Activated naive CD8-positive, alpha-beta T cell treated with anti-CD3 and anti-CD28 coated beads, Interleukin-2, amount 50 U/mL, for 24 hours (primary cell): ENCODE data around the gene SDR42E2.
"Not testable (repeated sequence)": the region's sequence is repeated elsewhere in the genome, so short reads cannot be mapped to it uniquely, and the experiment has no call there.

Source experiments
- ATAC-seq: fragments of 150-1000 bp; cut with Tn5 transposase; one replicate; pipeline ENCODE4 v1.10.0; 2021
- DNase-seq: peaks from one replicate; pipeline ENCODE4 v3.0.0; 2021
- H3K27ac Mint-ChIP-seq: one replicate; pipeline ENCODE4 v1.8.0; 2021; ENCODE audit warnings: mild to moderate bottlenecking, mixed read lengths
- H3K27me3 Mint-ChIP-seq: one replicate; pipeline ENCODE4 v1.8.0; 2021; ENCODE audit warnings: mixed read lengths
- H3K36me3 Mint-ChIP-seq: one replicate; pipeline ENCODE4 v1.8.0; 2021; ENCODE audit warnings: low read depth, mixed read lengths
- H3K4me1 Mint-ChIP-seq: one replicate; pipeline ENCODE4 v1.8.0; 2021; ENCODE audit warnings: mixed read lengths
- H3K4me3 Mint-ChIP-seq: one replicate; pipeline ENCODE4 v1.8.0; 2021; ENCODE audit warnings: mild to moderate bottlenecking, moderate library complexity, mixed read lengths
- H3K9me3 Mint-ChIP-seq: one replicate; pipeline ENCODE4 v1.8.0; 2021; ENCODE audit warnings: mixed read lengths

SDR42E2 gene

GRCh38 chr16:22139732-22140131 is 22.6 kb upstream of the SDR42E2 start:
- DNase-seq (no peak), ATAC-seq (no peak)
- no peaks in the 10 kb centered on the region for H3K4me1 Mint-ChIP-seq
- no peak overlapping the region for H3K27ac Mint-ChIP-seq
- H3K36me3 Mint-ChIP-seq = no peaks in the 10 kb centered on the region
- H3K4me3 Mint-ChIP-seq = no peak overlapping the region
- no peaks in the 10 kb centered on the region for H3K27me3 Mint-ChIP-seq
- no peaks in the 10 kb centered on the region for H3K9me3 Mint-ChIP-seq

- DNase-seq = no peak
- H3K9me3 Mint-ChIP-seq = no peaks in the 10 kb centered on the region
- no peak for ATAC-seq
These were observed 20.5 kb upstream of the SDR42E2 start for GRCh38 chr16:22141767-22142166.

DNA sequence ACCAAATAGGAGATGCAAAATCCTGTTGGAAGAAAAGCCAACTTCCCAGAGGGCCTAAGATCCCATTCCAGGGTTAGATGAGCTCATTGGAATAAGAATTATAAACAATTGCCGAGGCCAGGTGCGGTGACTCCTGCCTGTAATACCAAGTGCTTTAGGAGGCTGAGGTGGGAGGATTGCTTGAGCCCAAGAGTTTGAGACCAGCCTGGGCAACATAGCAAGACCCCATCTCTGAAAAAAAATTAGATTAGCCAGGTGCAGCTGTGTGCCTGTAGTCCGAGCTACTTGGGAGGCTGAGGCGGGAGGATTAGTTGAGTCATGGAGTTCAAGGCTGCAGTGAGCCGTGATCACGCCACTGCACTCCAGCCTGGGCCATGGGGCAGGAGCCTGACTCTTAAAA is 17.8 kb upstream of the SDR42E2 start:
- H3K27ac Mint-ChIP-seq = no peak overlapping the region
- H3K4me1 Mint-ChIP-seq = no peaks in the 10 kb centered on the region
- ATAC-seq (no peak), DNase-seq (no peak)
- no peaks in the 10 kb centered on the region for H3K36me3 Mint-ChIP-seq
- no peaks in the 10 kb centered on the region for H3K27me3 Mint-ChIP-seq
- no peaks in the 10 kb centered on the region for H3K9me3 Mint-ChIP-seq
- H3K4me3 Mint-ChIP-seq = no peak overlapping the region

More at GRCh38 chr16:22141767-22142166, 20.5 kb upstream of the SDR42E2 start:
- Mint-ChIP-seq H3K27me3 (no peaks in the 10 kb centered on the region), H3K27ac (no peak overlapping the region), H3K36me3 (no peaks in the 10 kb centered on the region), H3K4me1 (no peaks in the 10 kb centered on the region), H3K4me3 (no peak overlapping the region)

DNA sequence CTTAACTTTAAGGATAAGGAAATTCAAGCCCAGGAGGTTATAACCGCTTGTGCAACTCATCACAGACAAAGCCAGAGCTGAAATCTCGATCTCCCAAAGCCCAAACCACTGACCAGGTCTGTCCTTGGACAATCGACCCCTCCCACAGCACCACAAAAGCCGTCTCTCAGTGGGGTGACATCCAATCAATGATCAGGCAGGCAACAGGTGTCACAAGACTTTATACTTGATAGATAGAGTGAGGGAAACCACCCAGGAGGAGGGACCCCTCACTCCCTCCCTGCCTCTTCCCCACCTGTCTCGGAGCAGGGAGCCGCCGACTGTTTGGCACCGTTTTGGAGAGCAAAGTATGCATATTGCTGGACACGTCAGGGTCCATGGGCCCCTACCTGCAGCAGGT is 14.5 kb upstream of the SDR42E2 start:
- no peaks in the 10 kb centered on the region for H3K36me3 Mint-ChIP-seq
- H3K27ac Mint-ChIP-seq = no peak overlapping the region
- no peak overlapping the region for H3K4me3 Mint-ChIP-seq
- no peaks in the 10 kb centered on the region for H3K4me1 Mint-ChIP-seq
- DNase-seq (no peak), ATAC-seq (no peak)
- no peaks in the 10 kb centered on the region for H3K9me3 Mint-ChIP-seq
- H3K27me3 Mint-ChIP-seq = no peaks in the 10 kb centered on the region

- DNase-seq (no peak), ATAC-seq (no peak)
- Mint-ChIP-seq H3K36me3 (no peaks in the 10 kb centered on the region), H3K4me3 (no peak overlapping the region), H3K27me3 (no peaks in the 10 kb centered on the region), H3K4me1 (no peaks in the 10 kb centered on the region), H3K27ac (no peak overlapping the region), H3K9me3 (no peaks in the 10 kb centered on the region)
These were observed 10.9 kb upstream of the SDR42E2 start for GRCh38 chr16:22151246-22151998.

- Mint-ChIP-seq H3K4me1 (no peaks in the 10 kb centered on the region), H3K36me3 (no peaks in the 10 kb centered on the region), H3K4me3 (no peak overlapping the region), H3K27ac (no peak overlapping the region), H3K27me3 (no peaks in the 10 kb centered on the region), H3K9me3 (no peaks in the 10 kb centered on the region)
- DNase-seq = no peak
- ATAC-seq = no peak
These were observed 10.0 kb upstream of the SDR42E2 start for GRCh38 chr16:22152316-22152715.

DNA sequence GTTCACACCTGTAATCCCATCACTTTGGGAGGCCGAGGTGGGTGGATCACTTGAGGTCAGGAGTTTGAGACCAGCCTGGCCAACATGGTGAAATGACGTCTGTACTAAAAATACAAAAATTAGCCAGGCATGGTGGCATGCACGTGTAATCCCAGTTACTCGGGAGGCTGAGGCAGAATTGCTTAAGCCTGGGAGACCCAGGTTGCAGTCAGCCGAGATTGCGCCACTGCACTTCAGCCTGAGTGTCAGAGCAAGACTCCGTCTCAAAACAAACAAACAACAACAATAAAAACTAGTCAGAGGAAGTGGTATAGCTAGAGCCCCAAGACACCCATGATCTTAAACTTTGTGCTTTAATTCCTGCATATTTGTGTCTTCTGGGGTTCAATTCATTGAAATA is 9.2 kb upstream of the SDR42E2 start:
- H3K4me1 Mint-ChIP-seq, H3K36me3 Mint-ChIP-seq, H3K9me3 Mint-ChIP-seq, H3K27me3 Mint-ChIP-seq, DNase-seq, H3K4me3 Mint-ChIP-seq, H3K27ac Mint-ChIP-seq, ATAC-seq: not testable (repeated sequence)

DNA sequence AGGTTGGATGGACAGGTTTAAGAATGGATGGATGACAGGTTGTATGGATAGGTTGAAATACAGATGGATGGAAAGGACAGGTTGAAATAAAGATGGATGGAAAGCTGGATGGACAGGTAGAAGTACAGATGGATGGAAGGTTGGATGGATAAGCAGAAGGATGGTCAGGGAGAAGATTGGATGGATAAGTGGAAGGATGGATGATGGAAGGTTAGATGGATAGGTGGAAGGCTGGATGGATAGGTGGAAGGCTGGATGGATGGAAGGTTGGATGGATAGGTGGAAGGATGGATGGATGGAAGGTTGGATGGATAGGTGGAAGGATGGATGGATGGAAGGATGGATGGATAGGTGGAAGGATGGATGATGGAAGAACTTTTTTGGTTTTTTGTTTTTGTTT is 905 bp upstream of the SDR42E2 start:
- Mint-ChIP-seq H3K27ac (peak overlapping the region; percentile 13), H3K4me3 (no peak overlapping the region), H3K9me3 (peaks cover 7% of the 10 kb centered on the region), H3K4me1 (peaks cover 7% of the 10 kb centered on the region), H3K36me3 (no peaks in the 10 kb centered on the region), H3K27me3 (peaks cover 9% of the 10 kb centered on the region)
- DNase-seq (no peak), ATAC-seq (no peak)

DNA sequence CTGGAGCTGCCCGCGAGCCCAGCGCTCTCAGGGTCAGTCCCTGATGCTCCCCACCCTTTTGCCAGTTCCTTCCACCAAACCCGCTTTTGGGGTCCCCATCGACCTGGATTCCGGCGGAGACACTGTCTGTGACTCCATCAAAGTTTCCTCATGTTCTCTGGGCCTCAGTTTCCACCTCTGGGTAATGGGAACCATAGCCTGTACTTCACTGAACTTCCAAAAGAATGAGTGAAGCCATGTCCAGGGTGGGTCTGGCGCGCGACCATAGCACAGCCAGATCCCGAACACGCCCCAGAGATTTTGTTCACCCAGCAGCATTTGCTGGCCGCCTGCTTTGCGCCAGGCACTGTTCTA is 327 bp downstream of the SDR42E2 start:
- no peaks in the 10 kb centered on the region for H3K36me3 Mint-ChIP-seq

DNA sequence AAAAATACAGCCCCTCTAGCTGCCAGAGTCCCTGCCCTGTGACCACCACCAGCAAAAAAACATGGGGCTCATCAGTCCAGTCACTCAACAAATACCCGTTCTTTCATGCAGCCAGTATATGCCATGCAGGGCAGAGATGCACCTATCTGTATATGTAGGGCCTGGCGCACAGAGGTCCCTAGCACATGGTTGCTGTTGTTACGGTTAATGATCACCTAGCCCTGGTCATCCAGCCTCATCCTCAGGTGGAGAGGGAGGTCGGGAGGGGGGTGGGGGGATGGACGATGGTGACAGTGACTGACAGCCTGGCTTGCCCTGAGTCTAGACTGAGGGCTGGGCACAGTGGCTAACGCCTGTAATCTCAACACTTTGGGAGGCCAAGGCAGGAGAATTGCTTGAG is 1.5 kb downstream of the SDR42E2 start:
- H3K36me3 Mint-ChIP-seq = no peaks in the 10 kb centered on the region
- no peak overlapping the region for H3K27ac Mint-ChIP-seq
- peaks cover 7% of the 10 kb centered on the region for H3K4me1 Mint-ChIP-seq
- no peak overlapping the region for H3K4me3 Mint-ChIP-seq
- H3K9me3 Mint-ChIP-seq = peaks cover 7% of the 10 kb centered on the region
- DNase-seq = no peak
- peaks cover 9% of the 10 kb centered on the region for H3K27me3 Mint-ChIP-seq
- ATAC-seq = no peak

More for the DNA sequence above, 327 bp downstream of the SDR42E2 start:
- H3K9me3 Mint-ChIP-seq = peaks cover 7% of the 10 kb centered on the region
- DNase-seq (no peak), ATAC-seq (no peak)
- no peak overlapping the region for H3K4me3 Mint-ChIP-seq
- H3K27me3 Mint-ChIP-seq = peaks cover 9% of the 10 kb centered on the region
- H3K4me1 Mint-ChIP-seq = peaks cover 7% of the 10 kb centered on the region
- H3K27ac Mint-ChIP-seq = no peak overlapping the region

- Mint-ChIP-seq H3K9me3 (peaks cover 7% of the 10 kb centered on the region), H3K36me3 (no peaks in the 10 kb centered on the region), H3K4me3 (no peak overlapping the region), H3K4me1 (peaks cover 7% of the 10 kb centered on the region), H3K27me3 (peaks cover 9% of the 10 kb centered on the region), H3K27ac (no peak overlapping the region)
- no peak for DNase-seq
- no peak for ATAC-seq
These were observed 2.2 kb downstream of the SDR42E2 start for GRCh38 chr16:22164482-22164881.

DNA sequence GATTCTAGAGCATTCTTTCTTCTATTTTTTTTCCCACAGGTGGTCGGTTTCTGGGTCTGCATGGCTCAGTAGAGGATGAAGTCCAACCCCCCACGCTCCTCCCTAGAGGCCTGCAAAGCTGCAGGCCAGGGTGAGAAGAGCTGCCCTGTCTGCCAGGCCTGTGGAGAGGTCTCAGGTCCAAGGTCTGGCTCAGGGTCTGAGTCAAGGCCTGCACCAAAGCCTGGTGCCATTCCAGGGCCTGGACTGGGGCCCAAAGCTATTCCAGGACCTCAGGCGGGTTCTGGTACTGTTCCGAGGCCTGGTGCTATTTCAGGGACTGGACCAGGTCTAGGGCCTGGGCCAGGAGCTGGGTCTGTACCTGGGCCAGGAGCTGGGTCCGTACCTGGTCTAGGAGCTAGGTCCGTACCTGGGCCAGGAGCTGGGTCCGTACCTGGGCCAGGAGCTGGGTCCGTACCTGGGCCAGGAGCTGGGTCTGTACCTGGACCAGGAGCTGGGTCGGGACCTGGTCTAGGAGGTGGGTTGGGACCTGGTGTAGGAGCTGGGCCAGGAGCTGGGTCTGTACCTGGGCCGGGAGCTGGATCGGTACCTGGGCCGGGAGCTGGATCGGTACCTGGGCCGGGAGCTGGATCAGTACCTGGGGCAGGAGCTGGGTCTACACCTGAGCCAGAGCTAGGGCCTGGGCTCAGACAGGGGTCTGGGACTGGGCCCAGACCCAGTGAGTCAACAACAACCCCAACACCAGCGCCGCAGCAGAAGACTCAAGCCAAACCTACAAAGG is 3.4 kb downstream of the SDR42E2 start:
- peaks cover 7% of the 10 kb centered on the region for H3K9me3 Mint-ChIP-seq
- DNase-seq (no peak), ATAC-seq (no peak)
- no peaks in the 10 kb centered on the region for H3K36me3 Mint-ChIP-seq
- peaks cover 7% of the 10 kb centered on the region for H3K4me1 Mint-ChIP-seq
- peaks cover 9% of the 10 kb centered on the region for H3K27me3 Mint-ChIP-seq
- H3K27ac Mint-ChIP-seq = no peak overlapping the region
- no peak overlapping the region for H3K4me3 Mint-ChIP-seq

GRCh38 chr16:22171953-22172352 is 9.6 kb downstream of the SDR42E2 start:
- ATAC-seq (no peak), DNase-seq (no peak)
- no peak overlapping the region for H3K27ac Mint-ChIP-seq
- no peaks in the 10 kb centered on the region for H3K27me3 Mint-ChIP-seq
- H3K4me1 Mint-ChIP-seq = no peaks in the 10 kb centered on the region
- H3K9me3 Mint-ChIP-seq = no peaks in the 10 kb centered on the region
- H3K4me3 Mint-ChIP-seq = no peak overlapping the region
- no peaks in the 10 kb centered on the region for H3K36me3 Mint-ChIP-seq

DNA sequence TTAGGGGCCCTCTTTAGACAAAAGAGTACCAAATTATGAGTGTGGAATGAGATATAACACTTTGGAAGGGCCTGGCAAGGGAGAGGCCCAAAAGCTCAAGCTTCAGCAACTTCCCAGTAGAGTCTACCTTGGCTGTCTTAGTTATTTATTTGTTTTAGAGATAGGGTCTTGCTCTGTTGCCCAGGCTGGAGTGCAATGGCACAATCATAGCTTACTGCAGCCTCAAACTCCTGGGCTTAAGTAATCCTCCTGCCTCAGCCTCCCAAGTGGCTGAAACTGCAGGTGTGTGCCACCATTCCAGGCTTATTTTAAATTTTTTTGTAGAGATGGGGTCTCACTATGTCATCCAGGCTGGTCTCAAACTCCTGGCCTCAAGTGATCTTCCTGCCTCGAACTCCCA is 10.3 kb downstream of the SDR42E2 start:
- H3K36me3 Mint-ChIP-seq, H3K27ac Mint-ChIP-seq, H3K4me1 Mint-ChIP-seq, H3K27me3 Mint-ChIP-seq, H3K4me3 Mint-ChIP-seq, DNase-seq, ATAC-seq, H3K9me3 Mint-ChIP-seq: not testable (repeated sequence)

DNA sequence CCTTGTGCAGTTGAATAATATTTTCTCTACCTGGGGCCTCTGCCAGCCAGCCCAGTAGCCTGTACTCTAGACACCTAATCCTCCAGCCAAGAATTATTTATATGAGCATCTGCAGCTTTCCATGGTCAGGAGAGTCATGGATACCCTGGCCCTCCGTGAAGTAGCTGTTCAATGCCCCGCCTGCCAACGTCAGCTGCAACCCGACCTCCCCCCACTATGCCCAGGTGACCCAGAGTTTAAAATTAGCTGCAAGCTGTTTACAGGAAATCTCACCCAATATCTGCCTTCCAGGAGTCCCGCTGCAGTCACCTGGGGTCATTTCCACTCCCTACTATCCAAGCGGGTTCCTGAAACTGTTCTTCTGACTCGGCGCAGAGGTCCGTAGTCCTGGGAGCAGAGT is 12.3 kb downstream of the SDR42E2 start:
- ATAC-seq = no peak
- no peaks in the 10 kb centered on the region for H3K27me3 Mint-ChIP-seq
- no peak overlapping the region for H3K4me3 Mint-ChIP-seq
- no peak for DNase-seq
- no peaks in the 10 kb centered on the region for H3K4me1 Mint-ChIP-seq
- H3K36me3 Mint-ChIP-seq = no peaks in the 10 kb centered on the region
- no peaks in the 10 kb centered on the region for H3K9me3 Mint-ChIP-seq
- no peak overlapping the region for H3K27ac Mint-ChIP-seq
